Measurements from ENCODE around the gene TTC33.

TTC33 gene

DNA sequence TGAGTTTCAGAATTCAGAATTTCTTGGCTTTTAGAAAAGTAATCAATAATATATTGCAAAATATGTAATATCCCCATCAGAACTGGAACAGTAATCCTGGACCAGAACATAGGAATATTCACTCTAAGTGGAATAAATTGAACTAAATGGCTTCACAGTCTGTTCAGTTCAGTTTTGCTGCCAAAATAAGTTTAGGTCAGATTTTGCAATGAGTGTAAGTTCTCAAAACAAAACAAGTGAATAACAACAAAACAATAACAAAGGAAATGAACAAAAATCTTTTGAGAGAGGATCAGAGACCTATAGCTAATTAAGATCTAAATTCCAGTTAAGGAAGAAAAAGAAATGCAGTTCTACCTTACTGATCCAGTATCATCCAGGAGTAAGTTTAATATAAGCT, 66.8 kb downstream of the TTC33 start:
- H2BK120ac ChIP-seq (ENCODE audit: insufficient read depth, low read length, poor library complexity) = no peak overlapping the region
- no peak overlapping the region for H3K18ac ChIP-seq (ENCODE audit: low read length)
- no peak overlapping the region for H3K27ac ChIP-seq (ENCODE audit: low read depth, low read length)
- H4K12ac ChIP-seq (ENCODE audit: low read depth, low read length) = no peak overlapping the region
- no peak overlapping the region for H2AK5ac ChIP-seq (ENCODE audit: low read length)
- H3K4me3 ChIP-seq (ENCODE audit: low read depth, low read length) = no peak overlapping the region
- no peak for DNase-seq
- no peak overlapping the region for H2BK5ac ChIP-seq (ENCODE audit: low read depth, low read length, poor library complexity)
- no peak overlapping the region for H2BK12ac ChIP-seq (ENCODE audit: low read length)
- H3K27me3 ChIP-seq (ENCODE audit: insufficient read depth, low read length) = no peaks in the 10 kb centered on the region
- no peaks in the 10 kb centered on the region for H3K79me1 ChIP-seq (ENCODE audit: low read length)
- H3K36me3 ChIP-seq (ENCODE audit: control insufficient read depth in 1 of 2, insufficient read depth in 2 of 2, low read length in 2 of 2) = no peaks in the 10 kb centered on the region
- H3K9ac ChIP-seq (ENCODE audit: low read length) = no peak overlapping the region
- no peaks in the 10 kb centered on the region for H3K79me2 ChIP-seq (ENCODE audit: control insufficient read depth, insufficient read depth, low read length, poor library complexity)
- peaks cover 0 to 2% of the 10 kb centered on the region in 2 experiments for H3K4me1 ChIP-seq (ENCODE audit: control insufficient read depth in 1 of 2, insufficient read depth in 2 of 2, low read length in 2 of 2)
- H3K14ac ChIP-seq (ENCODE audit: low read length) = no peak overlapping the region
- H4K91ac ChIP-seq (ENCODE audit: low read depth, low read length) = no peak overlapping the region
- no peak overlapping the region for H4K8ac ChIP-seq (ENCODE audit: low read depth, low read length)
- H3K23ac ChIP-seq (ENCODE audit: low read length) = no peak overlapping the region
- no peak overlapping the region for H3K4ac ChIP-seq (ENCODE audit: low read depth, low read length)
- H3K9me3 ChIP-seq (ENCODE audit: insufficient read depth, low read depth, low read length) = no peaks in the 10 kb centered on the region
- H3K4me2 ChIP-seq (ENCODE audit: low read length) = no peak overlapping the region
- no peak overlapping the region for H2AFZ ChIP-seq (ENCODE audit: insufficient read depth, low read length, poor library complexity)

- no peaks in the 10 kb centered on the region for H3K36me3 ChIP-seq (ENCODE audit: control insufficient read depth in 1 of 2, insufficient read depth in 2 of 2, low read length in 2 of 2)
- no peak overlapping the region for H3K4me2 ChIP-seq (ENCODE audit: low read length)
- no peak overlapping the region for H3K14ac ChIP-seq (ENCODE audit: low read length)
- H4K91ac ChIP-seq (ENCODE audit: low read depth, low read length) = no peak overlapping the region
- no peak overlapping the region for H4K8ac ChIP-seq (ENCODE audit: low read depth, low read length)
- H3K4me1 ChIP-seq (ENCODE audit: control insufficient read depth in 1 of 2, insufficient read depth in 2 of 2, low read length in 2 of 2) = peaks cover 0 to 2% of the 10 kb centered on the region in 2 experiments
- H4K12ac ChIP-seq (ENCODE audit: low read depth, low read length) = no peak overlapping the region
- H2BK5ac ChIP-seq (ENCODE audit: low read depth, low read length, poor library complexity) = no peak overlapping the region
- no peaks in the 10 kb centered on the region for H3K27me3 ChIP-seq (ENCODE audit: insufficient read depth, low read length)
- no peak overlapping the region for H2BK12ac ChIP-seq (ENCODE audit: low read length)
- H3K4me3 ChIP-seq (ENCODE audit: low read depth, low read length) = no peak overlapping the region
- H2BK120ac ChIP-seq (ENCODE audit: insufficient read depth, low read length, poor library complexity) = no peak overlapping the region
- H2AK5ac ChIP-seq (ENCODE audit: low read length) = no peak overlapping the region
- WGBS (ENCODE audit: extremely low coverage, insufficient coverage, insufficient read length) = no CpG with 5 or more reads among the region's 8 CpGs
- no peak overlapping the region for H2AFZ ChIP-seq (ENCODE audit: insufficient read depth, low read length, poor library complexity)
- no peak overlapping the region for H3K18ac ChIP-seq (ENCODE audit: low read length)
- no peak overlapping the region for H3K23ac ChIP-seq (ENCODE audit: low read length)
- H3K79me2 ChIP-seq (ENCODE audit: control insufficient read depth, insufficient read depth, low read length, poor library complexity) = no peaks in the 10 kb centered on the region
- no peaks in the 10 kb centered on the region for H3K9me3 ChIP-seq (ENCODE audit: insufficient read depth, low read depth, low read length)
- DNase-seq = peak; percentile 79 to 96
- H3K79me1 ChIP-seq (ENCODE audit: low read length) = no peaks in the 10 kb centered on the region
- no peak overlapping the region for H3K27ac ChIP-seq (ENCODE audit: low read depth, low read length)
- no peak overlapping the region for H3K9ac ChIP-seq (ENCODE audit: low read length)
- H3K4ac ChIP-seq (ENCODE audit: low read depth, low read length) = no peak overlapping the region
Observed at GRCh38 chr5:40688127-40688761, 67.5 kb downstream of the TTC33 start.

DNA sequence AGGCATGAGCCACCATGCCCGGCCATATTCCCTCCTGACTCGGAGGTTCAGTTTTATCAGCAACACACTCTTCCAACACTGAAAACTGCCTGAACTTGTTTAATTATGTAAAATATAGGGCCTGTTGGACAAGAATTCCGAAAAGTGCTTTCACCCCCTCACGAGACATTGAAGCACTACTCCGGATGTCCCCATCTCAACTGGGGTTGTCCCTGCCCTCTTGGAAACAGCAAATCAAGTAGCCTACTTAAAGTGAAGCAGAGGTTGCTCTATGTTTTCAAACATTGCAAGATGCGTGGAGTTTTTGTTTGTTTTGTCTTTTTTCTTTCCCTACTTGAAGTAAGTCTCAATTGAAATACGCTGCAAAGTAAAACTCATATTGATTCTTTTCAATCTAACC, 68.4 kb downstream of the TTC33 start:
- Histone ChIP-seq H3K4me1 (ENCODE audit: control insufficient read depth in 1 of 2, insufficient read depth in 2 of 2, low read length in 2 of 2) (peaks cover 0 to under 1% of the 10 kb centered on the region in 2 experiments), H3K4me2 (ENCODE audit: low read length) (no peak overlapping the region), H3K9me3 (ENCODE audit: insufficient read depth, low read depth, low read length) (no peaks in the 10 kb centered on the region), H2BK120ac (ENCODE audit: insufficient read depth, low read length, poor library complexity) (no peak overlapping the region), H4K8ac (ENCODE audit: low read depth, low read length) (no peak overlapping the region), H3K14ac (ENCODE audit: low read length) (no peak overlapping the region), H2AFZ (ENCODE audit: insufficient read depth, low read length, poor library complexity) (no peak overlapping the region), H3K23ac (ENCODE audit: low read length) (no peak overlapping the region), H2BK12ac (ENCODE audit: low read length) (no peak overlapping the region), H3K4ac (ENCODE audit: low read depth, low read length) (no peak overlapping the region), H3K18ac (ENCODE audit: low read length) (no peak overlapping the region), H3K79me2 (ENCODE audit: control insufficient read depth, insufficient read depth, low read length, poor library complexity) (no peaks in the 10 kb centered on the region), H3K9ac (ENCODE audit: low read length) (no peak overlapping the region), H2AK5ac (ENCODE audit: low read length) (no peak overlapping the region), H3K36me3 (ENCODE audit: control insufficient read depth in 1 of 2, insufficient read depth in 2 of 2, low read length in 2 of 2) (no peaks in the 10 kb centered on the region), H4K12ac (ENCODE audit: low read depth, low read length) (no peak overlapping the region), H3K27me3 (ENCODE audit: insufficient read depth, low read length) (peaks cover 3% of the 10 kb centered on the region), H4K91ac (ENCODE audit: low read depth, low read length) (no peak overlapping the region), H3K79me1 (ENCODE audit: low read length) (no peaks in the 10 kb centered on the region), H3K4me3 (ENCODE audit: low read depth, low read length) (no peak overlapping the region), H2BK5ac (ENCODE audit: low read depth, low read length, poor library complexity) (no peak overlapping the region), H3K27ac (ENCODE audit: low read depth, low read length) (no peak overlapping the region)
- no peak for DNase-seq
- WGBS (ENCODE audit: extremely low coverage, insufficient coverage, insufficient read length) = no CpG with 5 or more reads among the region's 7 CpGs

DNA sequence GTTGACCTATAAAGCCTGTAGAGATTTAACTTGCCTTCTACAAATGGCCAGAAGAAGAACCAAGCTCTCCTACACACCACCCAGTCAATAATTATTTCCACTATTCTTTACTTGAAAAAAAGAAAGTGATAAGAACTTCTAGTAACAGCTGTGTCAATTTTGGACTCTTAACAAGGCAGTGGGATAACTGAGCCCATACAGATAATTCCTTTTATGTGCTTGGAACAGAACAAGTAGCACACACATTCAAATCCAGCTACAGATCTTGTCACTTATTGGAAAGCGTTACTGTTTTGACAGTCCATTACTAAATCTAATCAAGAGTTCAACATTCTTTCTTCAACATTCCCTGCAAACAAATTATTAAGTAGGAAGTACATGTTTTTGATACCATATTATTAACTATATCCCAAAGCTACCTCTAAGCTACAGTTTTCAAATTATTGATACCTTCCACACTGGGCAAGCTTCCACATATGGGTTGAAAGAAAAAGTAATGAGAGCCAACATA, 69.7 kb downstream of the TTC33 start:
- Histone ChIP-seq H2BK5ac (ENCODE audit: low read depth, low read length, poor library complexity) (no peak overlapping the region), H2BK12ac (ENCODE audit: low read length) (no peak overlapping the region), H2AFZ (ENCODE audit: insufficient read depth, low read length, poor library complexity) (no peak overlapping the region), H3K27me3 (ENCODE audit: insufficient read depth, low read length) (peaks cover 16% of the 10 kb centered on the region), H3K79me1 (ENCODE audit: low read length) (no peaks in the 10 kb centered on the region), H3K9me3 (ENCODE audit: insufficient read depth, low read depth, low read length) (peaks cover 8% of the 10 kb centered on the region), H3K4me3 (ENCODE audit: low read depth, low read length) (no peak overlapping the region), H4K91ac (ENCODE audit: low read depth, low read length) (no peak overlapping the region), H2AK5ac (ENCODE audit: low read length) (no peak overlapping the region), H3K14ac (ENCODE audit: low read length) (no peak overlapping the region), H3K4ac (ENCODE audit: low read depth, low read length) (no peak overlapping the region), H3K9ac (ENCODE audit: low read length) (no peak overlapping the region), H4K8ac (ENCODE audit: low read depth, low read length) (no peak overlapping the region), H3K27ac (ENCODE audit: low read depth, low read length) (no peak overlapping the region), H3K36me3 (ENCODE audit: control insufficient read depth in 1 of 2, insufficient read depth in 2 of 2, low read length in 2 of 2) (no peaks in the 10 kb centered on the region), H3K18ac (ENCODE audit: low read length) (no peak overlapping the region), H3K79me2 (ENCODE audit: control insufficient read depth, insufficient read depth, low read length, poor library complexity) (no peaks in the 10 kb centered on the region), H3K4me2 (ENCODE audit: low read length) (no peak overlapping the region), H3K23ac (ENCODE audit: low read length) (no peak overlapping the region), H3K4me1 (ENCODE audit: control insufficient read depth in 1 of 2, insufficient read depth in 2 of 2, low read length in 2 of 2) (peaks cover 6 to 8% of the 10 kb centered on the region in 2 experiments), H2BK120ac (ENCODE audit: insufficient read depth, low read length, poor library complexity) (no peak overlapping the region), H4K12ac (ENCODE audit: low read depth, low read length) (no peak overlapping the region)
- no CpG with 5 or more reads among the region's 1 CpG for WGBS (ENCODE audit: extremely low coverage, insufficient coverage, insufficient read length)
- DNase-seq = no peak

Measured in trophoblast cell (in vitro differentiated cells and primary cell).